K562 (cell line): Measurements from ENCODE around the gene SIRPA. TPM values are rescaled to one million over a fixed set of nuclear protein-coding genes. Genes with fewer than 3 reads are reported as not detected.

ENCODE experiments used
- ATAC-seq: fragments of 200-7000 bp; cut with Tn5 transposase; 3 replicates; pipeline ENCODE4 v1.9.1; 2020; ENCODE audit warnings: moderate library complexity
- BruUV-seq: library from RNA; stranded (reverse); fragments of 400-500 nt; replicated peaks from 2 replicates; lab custom pipeline; 2021; lab: Mats Ljungman, UMichigan
- CTCF ChIA-PET: fragments of 300-600 bp; formaldehyde crosslinking; extraction: SDS; loops from one replicate; lab custom pipeline; 2021; ENCODE audit warnings: low intra/inter-chr PET ratio; lab: Yijun Ruan, JAX
- POLR2A ChIA-PET: fragments of 300-600, 350-650 bp; sonication (Branson Sonifier 250); formaldehyde crosslinking; extraction: SDS; loops from one replicate; lab custom pipeline; 2021; ENCODE audit warnings: antibody characterized with exemption, inconsistent platforms; lab: Yijun Ruan, JAX
- DNase-seq, 4 experiments: peaks; one replicate each; pipeline versions ENCODE4 v3.0.0 to v3.0.0-alpha.2; 2011 to 2018; ENCODE audit warnings: low spot score in 3 of 4, mixed read lengths in 3 of 4; ENCODE audit errors: extremely low read depth in 1 of 4
- FAIRE-seq: peaks from 2 replicates; lab custom pipeline; 2011; peaks lifted over from hg19 to GRCh38; lab: Jason Lieb, UNC
- H2AFZ ChIP-seq: 2 replicates; pipeline ENCODE4 v1.6.0; 2011; ENCODE audit warnings: low read depth, low read length, control low read depth, inconsistent platforms
- H3K27ac ChIP-seq: fragments of 200-600 bp; 3 replicates; pipeline ENCODE4 v1.8.0; 2011; ENCODE audit warnings: low read depth, mild to moderate bottlenecking, control low read depth, inconsistent platforms, low read length, moderate library complexity, mixed read lengths; ENCODE audit errors: extremely low read depth
- H3K27me3 ChIP-seq, 2 experiments: fragments of 300-600 bp in 1 of 2; 2 replicates in 1 of 2; 3 replicates in 1 of 2; pipeline versions ENCODE4 v1.6.0 to v1.8.0; 2011; ENCODE audit warnings: inconsistent platforms in 2 of 2, low read length in 2 of 2, mild to moderate bottlenecking in 1 of 2, mixed read lengths in 1 of 2, moderate library complexity in 1 of 2; ENCODE audit not compliant: control insufficient read depth in 2 of 2, insufficient read depth in 2 of 2
- H3K36me3 ChIP-seq: fragments of 300-600 bp; 3 replicates; pipeline ENCODE4 v1.8.0; 2011; ENCODE audit warnings: mild to moderate bottlenecking, low read length, inconsistent platforms; ENCODE audit not compliant: control insufficient read depth, insufficient read depth
- H3K4me1 ChIP-seq, 2 experiments: fragments of 200-600 bp in 1 of 2; replicated peaks in 1 of 2; 2 replicates in 1 of 2; 3 replicates in 1 of 2; pipeline versions ENCODE4 v1.5.1 to v1.8.0; 2011; ENCODE audit warnings: inconsistent platforms in 2 of 2, low read length in 2 of 2, mild to moderate bottlenecking in 1 of 2, mixed read lengths in 1 of 2, moderate library complexity in 1 of 2; ENCODE audit not compliant: control insufficient read depth in 2 of 2, insufficient read depth in 2 of 2
- H3K4me2 ChIP-seq: 2 replicates; pipeline ENCODE4 v1.6.1; 2011; ENCODE audit warnings: low read length, control low read depth, inconsistent platforms, mixed read lengths; ENCODE audit not compliant: insufficient read depth
- H3K4me3 ChIP-seq: fragments of 200-600 bp; sonication (generic), shearing (Covaris generic); 2 replicates; pipeline ENCODE4 v1.5.1; 2016; ENCODE audit warnings: control low read depth, inconsistent platforms
- H3K79me2 ChIP-seq: fragments of 200-600 bp; 3 replicates; pipeline ENCODE4 v1.8.0; 2011; ENCODE audit warnings: low read length, inconsistent platforms; ENCODE audit not compliant: control insufficient read depth, insufficient read depth
- H3K9ac ChIP-seq, 2 experiments: 2 replicates each; pipeline versions ENCODE4 v1.6.0 to v1.6.1; 2011; ENCODE audit warnings: low read depth in 2 of 2, low read length in 2 of 2, control low read depth in 1 of 2, inconsistent platforms in 1 of 2, mild to moderate bottlenecking in 1 of 2, mixed read lengths in 1 of 2; ENCODE audit not compliant: insufficient read depth in 1 of 2
- H3K9me1 ChIP-seq: one replicate; pipeline ENCODE4 v1.6.0; 2011; ENCODE audit warnings: inconsistent platforms, mild to moderate bottlenecking, low read length, moderate library complexity; ENCODE audit not compliant: control insufficient read depth, insufficient read depth
- H3K9me3 ChIP-seq: replicated peaks from 2 replicates; pipeline ENCODE4 v1.5.1; 2011; ENCODE audit warnings: low read depth, low read length, inconsistent platforms; ENCODE audit not compliant: control insufficient read depth, insufficient read depth
- H4K20me1 ChIP-seq: replicated peaks from 2 replicates; pipeline ENCODE4 v1.6.1; 2011; ENCODE audit warnings: low read length, inconsistent platforms, mixed read lengths; ENCODE audit not compliant: control insufficient read depth, insufficient read depth
- ATF1 ChIP-seq, 2 experiments: fragments of 450-650 bp in 1 of 2; IDR thresholded peaks; 2 replicates each; pipeline ENCODE4 v1.6.1; 2016; ENCODE audit warnings: missing compliant biosample characterization in 1 of 2, missing genetic modification characterization in 1 of 2
- CCNT2 ChIP-seq: IDR thresholded peaks from 2 replicates; pipeline ENCODE4 v1.6.1; 2011; ENCODE audit warnings: borderline replicate concordance, low read depth, mild to moderate bottlenecking, moderate library complexity, mixed read lengths, low read length; ENCODE audit not compliant: insufficient read length; ENCODE audit errors: extremely low read depth
- DIDO1 ChIP-seq: fragments of 450-650 bp; IDR thresholded peaks from 2 replicates; pipeline ENCODE4 v1.6.1; 2016; ENCODE audit warnings: low read depth, missing biosample characterization, missing genetic modification characterization
- GMEB1 ChIP-seq: fragments of 250-450 bp; sonication (Bioruptor Pico); IDR thresholded peaks from 2 replicates; pipeline ENCODE4 v1.4.0; 2020; ENCODE audit warnings: mild to moderate bottlenecking
- KLF10 ChIP-seq: fragments of 250-450 bp; sonication (Bioruptor Pico); IDR thresholded peaks from 2 replicates; pipeline ENCODE4 v1.6.1; 2021; ENCODE audit warnings: matching md5 sums
- NELFE ChIP-seq: IDR thresholded peaks from 2 replicates; pipeline ENCODE4 v1.6.1; 2011; ENCODE audit warnings: mild to moderate bottlenecking; ENCODE audit not compliant: insufficient read depth, insufficient read length
- RHOXF2B ChIP-seq: fragments of 250-450 bp; sonication (Bioruptor Pico); conservative IDR thresholded peaks from 2 replicates; pipeline ENCODE4 v1.5.1; 2021
- SRSF3 ChIP-seq: fragments of 200-400 bp; formaldehyde crosslinking; IDR thresholded peaks from 2 replicates; pipeline ENCODE4 v1.6.1; 2016; ENCODE audit warnings: mild to moderate bottlenecking, low read length, moderate library complexity; ENCODE audit not compliant: insufficient read depth
- SRSF7 ChIP-seq: fragments of 200-400 bp; formaldehyde crosslinking; optimal IDR thresholded peaks from 2 replicates; pipeline ENCODE3; 2017; ENCODE audit warnings: mild to moderate bottlenecking, low read depth, low read length
- WGBS: fragments of 100-300 bp; shearing (Covaris generic); methylation state at CpG from one replicate; pipeline ENCODE4 v1.1.6; 2016; ENCODE audit warnings: low coverage, mixed read lengths; ENCODE audit not compliant: insufficient coverage; ENCODE audit errors: missing lambda C conversion rate; 5-methylcytosine and 5-hydroxymethylcytosine counted together
- in situ Hi-C: fragments of 300-500 bp; cut with MboI; formaldehyde crosslinking; loops from 4 replicates; pipeline ENCODE4 v1.15.0; 2018; ENCODE audit warnings: inconsistent platforms, mixed read lengths
- intact Hi-C: fragments of 100-400 bp; cut with micrococcal nuclease; formaldehyde crosslinking; loops from 2 replicates; pipeline ENCODE4 v1.14.2; 2022
- polyA plus RNA-seq, 8 experiments: library from polyadenylated mRNA; depleted of rRNA in 4 of 8; stranded (reverse) in 5 of 8; unstranded in 3 of 8; fragments of >200 nt; fragmentation: Nextera tagmentation in 2 of 8; fragmentation: Illumina TruSeq in 1 of 8; extraction: Ambion mirVana in 2 of 8; extraction: Trizol in 1 of 8; gene quantifications; 2 replicates each; pipeline versions ENCODE4 v1.2.1 to v1.2.3, GENCODE V29; 2011 to 2014; ENCODE audit warnings: inconsistent platforms in 1 of 8, missing spikeins in 1 of 8
- total RNA-seq, 7 experiments: library from RNA; depleted of rRNA in 6 of 7; stranded (reverse); fragments of >200 nt in 6 of 7; fragmentation: Illumina TruSeq in 2 of 7; extraction: Trizol in 2 of 7; gene quantifications; 2 replicates each; pipeline versions ENCODE4 v1.2.1 to v1.2.3, GENCODE V29; 2011 to 2021; ENCODE audit warnings: low replicate concordance in 1 of 7

The SIRPA gene
- total and polyA plus RNA-seq, 9 of the 15 experiments (the other 6 are each of a cell fraction or from before 2014, with no cell fraction given): 0.01 to 0.40 (median 0.11) TPM; not detected in 2

GRCh38 chr20:1941226-1941625 is 46.0 kb downstream of the SIRPA start:
- FAIRE-seq (no peak), ATAC-seq (no peak), DNase-seq (no peak)
- Histone ChIP-seq H3K27me3 (peaks cover 2 to 45% of the 10 kb centered on the region in 2 experiments; a peak in 3 of 5 replicates), H3K9me1 (no peaks in the 10 kb centered on the region), H3K79me2 (no peaks in the 10 kb centered on the region), H4K20me1 (no peaks in the 10 kb centered on the region; the same call in 1 of the 2 replicates), H3K9ac (no peak overlapping the region), H2AFZ (no peak overlapping the region), H3K27ac (no peak overlapping the region), H3K4me1 (no peaks in the 10 kb centered on the region), H3K36me3 (no peaks in the 10 kb centered on the region), H3K4me3 (no peak overlapping the region), H3K4me2 (no peak overlapping the region), H3K9me3 (no peaks in the 10 kb centered on the region)
- no peak for TF ChIP-seq DIDO1 (tag)
- TF ChIP-seq SRSF3: no peak
- TF ChIP-seq NELFE: no peak
- no peak for TF ChIP-seq SRSF7
- TF ChIP-seq RHOXF2B (CRISPR knock-in tag): no peak
- no peak for TF ChIP-seq GMEB1 (CRISPR knock-in tag)
- TF ChIP-seq ATF1 (CRISPR knock-in tag; IDR thresholded peaks at IDR 0.05): no peak
- no peak for TF ChIP-seq ATF1 (tag; IDR thresholded peaks at IDR 0.05)
- TF ChIP-seq CCNT2: no peak
- no peak for TF ChIP-seq KLF10 (CRISPR knock-in tag)
- intact Hi-C loops (no loop called here), in situ Hi-C loops (no loop called here)
- ChIA-PET POLR2A (no interaction called here), CTCF (no interaction called here)
- no TSS peak for BruUV-seq
- 0% methylated on average over 8 of the region's 8 CpGs for WGBS
